HepG2 (cell line): ENCODE results near the gene DCAF6.

Source experiments
- POLR2A ChIP-seq, 2 experiments: IDR thresholded peaks; 2 replicates each; pipeline ENCODE4 v1.6.1; 2011; ENCODE audit warnings: low read depth in 2 of 2, low read length in 2 of 2, mild to moderate bottlenecking in 1 of 2, moderate library complexity in 1 of 2; ENCODE audit not compliant: insufficient read depth in 1 of 2
- TGIF2 ChIP-seq: IDR thresholded peaks from 2 replicates; pipeline ENCODE4 v1.6.1; 2016; ENCODE audit warnings: control low read depth, missing compliant biosample characterization

DNA sequence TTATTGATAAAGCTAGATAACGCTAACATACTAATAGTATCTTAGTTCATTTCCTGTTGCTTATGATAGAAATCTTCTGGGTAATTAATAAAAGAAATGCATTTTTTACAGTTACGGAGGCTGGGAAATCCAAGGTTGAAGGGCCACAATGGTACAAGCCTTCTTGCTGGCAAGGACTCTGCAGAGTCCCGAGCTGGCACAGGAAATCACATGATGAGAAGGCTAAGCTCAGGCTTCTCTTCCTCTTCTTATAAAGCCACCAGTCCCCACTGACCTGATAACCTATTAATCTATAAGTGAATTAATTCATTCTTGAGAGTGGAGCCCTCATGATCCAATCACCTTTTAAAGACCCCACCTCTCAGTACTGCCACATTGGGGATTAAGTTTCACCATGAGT lies 117.6 kb downstream of the DCAF6 start:
- TF ChIP-seq POLR2A (IDR thresholded peaks at IDR 0.05; ENCODE audit: insufficient read depth in 1 of 2, low read depth in 2 of 2, low read length in 2 of 2) (no peak), TGIF2 (CRISPR knock-in tag) (no peak)
